Trophoblast cell (in vitro differentiated cells and primary cell): ENCODE results near the gene STAM2.
"Not testable (repeated sequence)": the region's sequence is repeated elsewhere in the genome, so short reads cannot be mapped to it uniquely, and the experiment has no call there.

Experiments
- DNase-seq, 2 donors: peaks; one replicate each; pipeline ENCODE4 v3.0.0-alpha.2; 2016
- H2AFZ ChIP-seq: 2 replicates; pipeline ENCODE4 v1.6.1; 2013; ENCODE audit warnings: low read length, moderate library complexity, mild to moderate bottlenecking; ENCODE audit not compliant: insufficient read depth, poor library complexity
- H2AK5ac ChIP-seq: 2 replicates; pipeline ENCODE4 v1.6.1; 2013; ENCODE audit warnings: mild to moderate bottlenecking, low read length
- H2BK120ac ChIP-seq: 2 replicates; pipeline ENCODE4 v1.6.1; 2013; ENCODE audit warnings: low read length, mild to moderate bottlenecking, moderate library complexity; ENCODE audit not compliant: insufficient read depth, poor library complexity
- H2BK12ac ChIP-seq: 2 replicates; pipeline ENCODE4 v1.6.1; 2013; ENCODE audit warnings: mild to moderate bottlenecking, low read length, moderate library complexity
- H2BK5ac ChIP-seq: 2 replicates; pipeline ENCODE4 v1.6.1; 2013; ENCODE audit warnings: low read length, low read depth, moderate library complexity, mild to moderate bottlenecking; ENCODE audit not compliant: poor library complexity
- H3K14ac ChIP-seq: 2 replicates; pipeline ENCODE4 v1.6.1; 2013; ENCODE audit warnings: mild to moderate bottlenecking, low read length
- H3K18ac ChIP-seq: 2 replicates; pipeline ENCODE4 v1.6.1; 2013; ENCODE audit warnings: mild to moderate bottlenecking, low read length
- H3K23ac ChIP-seq: 2 replicates; pipeline ENCODE4 v1.6.1; 2013; ENCODE audit warnings: low read length
- H3K27ac ChIP-seq: 2 replicates; pipeline ENCODE4 v1.5.1; 2013; ENCODE audit warnings: low read depth, mild to moderate bottlenecking, inconsistent platforms, low read length, moderate library complexity
- H3K27me3 ChIP-seq: 2 replicates; pipeline ENCODE4 v1.6.1; 2013; ENCODE audit warnings: inconsistent platforms, mild to moderate bottlenecking, low read length, moderate library complexity; ENCODE audit not compliant: insufficient read depth
- H3K36me3 ChIP-seq, 2 experiments: 1 replicate in 1 of 2; 2 replicates in 1 of 2; pipeline ENCODE4 v1.6.1; 2013; ENCODE audit warnings: low read length in 2 of 2, mild to moderate bottlenecking in 2 of 2, moderate library complexity in 1 of 2; ENCODE audit not compliant: insufficient read depth in 2 of 2, control insufficient read depth in 1 of 2
- H3K4ac ChIP-seq: 2 replicates; pipeline ENCODE4 v1.6.1; 2013; ENCODE audit warnings: low read depth, mild to moderate bottlenecking, low read length, moderate library complexity
- H3K4me1 ChIP-seq, 2 experiments: 1 replicate in 1 of 2; 2 replicates in 1 of 2; pipeline ENCODE4 v1.6.1; 2013; ENCODE audit warnings: low read length in 2 of 2, mild to moderate bottlenecking in 2 of 2, moderate library complexity in 1 of 2; ENCODE audit not compliant: insufficient read depth in 2 of 2, control insufficient read depth in 1 of 2
- H3K4me2 ChIP-seq: 2 replicates; pipeline ENCODE4 v1.6.1; 2013; ENCODE audit warnings: inconsistent platforms, mild to moderate bottlenecking, low read length, moderate library complexity
- H3K4me3 ChIP-seq: 2 replicates; pipeline ENCODE4 v1.5.1; 2013; ENCODE audit warnings: mild to moderate bottlenecking, low read depth, low read length, inconsistent platforms
- H3K79me1 ChIP-seq: one replicate; pipeline ENCODE4 v1.6.1; 2013; ENCODE audit warnings: low read length
- H3K79me2 ChIP-seq: 2 replicates; pipeline ENCODE4 v1.6.1; 2013; ENCODE audit warnings: low read length, mild to moderate bottlenecking; ENCODE audit not compliant: control insufficient read depth, insufficient read depth, poor library complexity
- H3K9ac ChIP-seq: 2 replicates; pipeline ENCODE4 v1.6.1; 2013; ENCODE audit warnings: mild to moderate bottlenecking, low read length
- H3K9me3 ChIP-seq: 2 replicates; pipeline ENCODE4 v1.6.1; 2013; ENCODE audit warnings: low read depth, mild to moderate bottlenecking, control low read depth, inconsistent platforms, low read length; ENCODE audit not compliant: insufficient read depth
- H4K12ac ChIP-seq: 2 replicates; pipeline ENCODE4 v1.6.1; 2013; ENCODE audit warnings: low read depth, mild to moderate bottlenecking, low read length, moderate library complexity
- H4K8ac ChIP-seq: 2 replicates; pipeline ENCODE4 v1.6.1; 2013; ENCODE audit warnings: low read depth, mild to moderate bottlenecking, low read length, moderate library complexity
- H4K91ac ChIP-seq: one replicate; pipeline ENCODE4 v1.6.1; 2013; ENCODE audit warnings: low read depth, mild to moderate bottlenecking, low read length, moderate library complexity
- WGBS: extraction: QIAGEN DNeasy Blood & Tissue Kit; methylation state at CpG from one replicate; pipeline ENCODE4 v1.1.7; 2013; ENCODE audit warnings: missing lambda C conversion rate; ENCODE audit not compliant: insufficient read length, insufficient coverage; ENCODE audit errors: extremely low coverage; 5-methylcytosine and 5-hydroxymethylcytosine counted together

STAM2 gene

GRCh38 chr2:152115952-152116351 is 59.6 kb downstream of the STAM2 start:
- Histone ChIP-seq H3K27me3 (no peaks in the 10 kb centered on the region), H3K4me1 (no peaks in the 10 kb centered on the region), H2BK12ac (no peak overlapping the region), H3K4me2 (no peak overlapping the region), H2AK5ac (no peak overlapping the region), H3K79me2 (no peaks in the 10 kb centered on the region), H3K23ac (no peak overlapping the region), H4K91ac (no peak overlapping the region), H4K12ac (no peak overlapping the region), H2BK5ac (no peak overlapping the region), H3K4me3 (no peak overlapping the region), H3K14ac (no peak overlapping the region), H2AFZ (no peak overlapping the region), H2BK120ac (no peak overlapping the region), H3K36me3 (peaks cover 0 to 2% of the 10 kb centered on the region in 2 experiments), H3K4ac (no peak overlapping the region), H3K18ac (no peak overlapping the region), H3K9me3 (no peaks in the 10 kb centered on the region), H3K79me1 (no peaks in the 10 kb centered on the region), H3K9ac (no peak overlapping the region), H4K8ac (no peak overlapping the region), H3K27ac (no peak overlapping the region)
- no CpG with 5 or more reads among the region's 3 CpGs for WGBS
- DNase-seq, result no peak

GRCh38 chr2:152114366-152114765 is 61.2 kb downstream of the STAM2 start:
- Histone ChIP-seq H2BK5ac (no peak overlapping the region), H4K12ac (no peak overlapping the region), H2AK5ac (no peak overlapping the region), H3K36me3 (no peaks in the 10 kb centered on the region), H3K79me1 (no peaks in the 10 kb centered on the region), H4K8ac (no peak overlapping the region), H3K79me2 (no peaks in the 10 kb centered on the region), H4K91ac (no peak overlapping the region), H3K23ac (no peak overlapping the region), H2BK120ac (no peak overlapping the region), H3K27ac (no peak overlapping the region), H3K4ac (no peak overlapping the region), H3K18ac (no peak overlapping the region), H3K9me3 (no peaks in the 10 kb centered on the region), H3K4me2 (no peak overlapping the region), H3K9ac (no peak overlapping the region), H2BK12ac (no peak overlapping the region), H3K4me1 (no peaks in the 10 kb centered on the region), H2AFZ (no peak overlapping the region), H3K4me3 (no peak overlapping the region), H3K27me3 (no peaks in the 10 kb centered on the region), H3K14ac (no peak overlapping the region)
- no peak for DNase-seq
- no CpG with 5 or more reads among the region's 3 CpGs for WGBS

- H3K9me3 ChIP-seq, H3K4me2 ChIP-seq, H2BK5ac ChIP-seq, DNase-seq, H2AK5ac ChIP-seq, H2AFZ ChIP-seq, H3K27ac ChIP-seq, H3K79me2 ChIP-seq, H3K27me3 ChIP-seq, H3K14ac ChIP-seq, H3K23ac ChIP-seq, H4K8ac ChIP-seq, H3K79me1 ChIP-seq, H4K12ac ChIP-seq, H3K18ac ChIP-seq, H4K91ac ChIP-seq, H3K36me3 ChIP-seq, H2BK120ac ChIP-seq, H3K4me1 ChIP-seq, H3K9ac ChIP-seq, H3K4ac ChIP-seq, H2BK12ac ChIP-seq, H3K4me3 ChIP-seq: not testable (repeated sequence)
- no CpG with 5 or more reads among the region's 13 CpGs for WGBS
Measured at GRCh38 chr2:152107140-152107539, 68.4 kb downstream of the STAM2 start.

- Histone ChIP-seq H3K79me2 (no peaks in the 10 kb centered on the region), H3K18ac (no peak overlapping the region), H3K4me3 (no peak overlapping the region), H3K4me1 (no peaks in the 10 kb centered on the region), H2BK120ac (no peak overlapping the region), H3K4ac (no peak overlapping the region), H2AK5ac (no peak overlapping the region), H3K4me2 (no peak overlapping the region), H4K8ac (no peak overlapping the region), H2BK5ac (no peak overlapping the region), H3K9ac (no peak overlapping the region), H3K9me3 (no peaks in the 10 kb centered on the region), H3K27me3 (no peaks in the 10 kb centered on the region), H2AFZ (no peak overlapping the region), H3K79me1 (no peaks in the 10 kb centered on the region), H3K36me3 (no peaks in the 10 kb centered on the region), H4K12ac (no peak overlapping the region), H2BK12ac (no peak overlapping the region), H3K27ac (no peak overlapping the region), H3K14ac (no peak overlapping the region), H3K23ac (no peak overlapping the region), H4K91ac (no peak overlapping the region)
- WGBS, result no CpG with 5 or more reads among the region's 4 CpGs
- DNase-seq, result no peak
Measured at GRCh38 chr2:152106464-152106863, 69.1 kb downstream of the STAM2 start.
